GM18951 (cell line): ENCODE measurements around the gene ME3.
"Not testable (repeated sequence)": the region's sequence is repeated elsewhere in the genome, so short reads cannot be mapped to it uniquely, and the experiment has no call there.

Experiments
- POLR2A ChIP-seq: IDR thresholded peaks from 4 replicates; pipeline ENCODE4 v1.6.1; 2011; ENCODE audit warnings: mild to moderate bottlenecking; ENCODE audit not compliant: insufficient read length, insufficient read depth; ENCODE audit errors: extremely low read depth
- in situ Hi-C: fragments of 300-500 bp; cut with MboI; formaldehyde crosslinking; loops from one replicate; pipeline ENCODE4 v1.12.0; 2022; ENCODE audit warnings: low sequenced_read_pairs, mixed read lengths, inconsistent platforms; ENCODE audit not compliant: unreplicated experiment

Gene ME3

DNA sequence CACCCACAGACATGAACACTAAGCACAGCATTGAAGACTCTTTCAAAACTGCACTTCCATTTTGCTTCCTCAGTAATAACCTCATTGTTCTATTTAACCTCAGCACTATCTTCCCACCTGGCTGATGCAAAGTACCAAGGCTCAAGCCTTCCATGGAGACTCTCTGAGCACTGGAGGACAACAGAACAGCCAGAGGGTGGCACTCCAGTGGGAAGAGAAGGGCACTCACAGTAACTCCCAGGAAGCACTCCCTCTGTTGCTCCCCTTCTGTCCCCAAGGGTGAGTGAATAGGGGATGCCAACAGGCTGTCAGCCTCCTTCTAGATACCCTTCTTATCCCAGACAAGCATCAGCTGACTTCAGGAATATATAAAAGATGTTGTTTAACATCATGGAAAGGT lies 3.5 kb downstream of the ME3 start:
- no peak for TF ChIP-seq POLR2A
- in situ Hi-C loops = no loop called here

DNA sequence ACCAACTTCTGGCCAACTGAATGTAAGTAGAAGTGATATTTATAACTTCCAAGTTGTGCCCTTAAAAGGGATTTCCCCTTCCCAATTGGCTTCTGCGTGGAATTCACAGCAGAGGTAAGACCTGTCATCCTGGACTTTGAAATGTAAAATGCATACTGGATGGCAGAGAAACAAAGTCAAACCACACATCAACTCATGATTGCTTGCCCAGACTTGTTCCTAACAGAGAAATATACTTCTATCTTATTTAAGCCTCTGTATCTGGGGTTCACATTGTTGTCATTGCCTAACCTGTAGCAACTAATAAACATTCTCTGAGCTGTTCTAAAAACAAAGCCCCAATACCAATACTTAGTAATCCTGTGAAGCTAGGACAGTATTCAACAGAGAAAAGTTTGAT lies 6.2 kb downstream of the ME3 start:
- no peak for TF ChIP-seq POLR2A

DNA sequence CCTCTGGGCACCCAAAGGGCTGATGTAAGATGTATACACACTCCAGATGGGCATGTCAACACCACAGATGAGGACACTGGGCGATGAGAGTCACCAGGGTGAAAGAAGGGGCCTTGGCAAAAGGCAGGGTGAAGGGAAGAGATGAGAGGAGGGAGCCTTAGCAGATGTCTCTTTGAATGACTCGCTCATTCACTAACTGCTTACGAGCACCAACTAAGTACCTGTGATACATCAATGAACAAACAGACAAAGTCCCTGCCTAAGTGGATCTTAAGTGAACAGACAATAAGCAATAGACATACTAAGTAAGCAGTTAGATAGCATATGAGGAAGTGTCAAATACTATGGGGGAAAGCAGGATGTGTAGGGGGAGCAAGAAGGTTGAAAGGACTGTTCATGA lies 7.5 kb downstream of the ME3 start:
- no peak for TF ChIP-seq POLR2A
- in situ Hi-C loops = no loop called here

More for the DNA sequence above, 6.2 kb downstream of the ME3 start:
- in situ Hi-C loops = no loop called here

DNA sequence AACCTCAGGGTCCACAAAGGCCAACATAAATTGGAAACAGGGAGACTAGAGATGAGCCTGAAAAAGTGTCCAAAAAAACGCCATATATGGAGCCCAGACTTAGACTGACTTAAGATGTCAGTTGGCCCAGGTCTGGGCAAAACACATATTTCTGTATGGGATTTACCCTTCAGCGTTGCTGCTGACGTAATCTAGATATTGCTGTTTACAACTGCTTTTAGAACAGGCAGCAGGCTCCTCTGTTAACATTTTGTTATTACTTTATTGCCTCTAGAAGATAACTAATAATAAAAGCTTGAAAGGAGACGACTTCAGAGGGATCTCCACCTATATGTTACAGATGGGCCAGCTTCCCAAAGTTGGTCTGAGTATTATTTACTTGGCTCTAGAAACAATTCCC lies 8.7 kb downstream of the ME3 start:
- TF ChIP-seq POLR2A = no peak
- in situ Hi-C loops = no loop called here

DNA sequence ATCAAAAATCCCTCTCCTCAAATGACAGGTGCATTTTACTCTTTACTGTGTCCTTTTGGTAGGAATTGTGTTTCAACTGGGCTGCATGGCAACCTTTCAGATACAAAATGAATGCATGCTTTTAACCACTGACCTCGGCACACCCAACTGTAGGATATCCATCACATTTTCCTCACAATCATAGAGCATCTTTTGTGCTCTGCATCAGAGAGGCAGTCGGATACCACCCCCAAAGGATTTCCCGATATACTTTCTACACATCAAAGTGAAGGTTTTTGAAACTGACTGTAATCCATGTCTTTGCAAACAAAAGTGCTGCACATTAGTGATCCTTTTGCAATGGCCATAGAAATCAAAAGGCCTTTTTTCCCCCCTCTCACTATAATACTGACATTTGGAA lies 9.1 kb downstream of the ME3 start:
- in situ Hi-C loops = no loop called here
- no peak for TF ChIP-seq POLR2A

DNA sequence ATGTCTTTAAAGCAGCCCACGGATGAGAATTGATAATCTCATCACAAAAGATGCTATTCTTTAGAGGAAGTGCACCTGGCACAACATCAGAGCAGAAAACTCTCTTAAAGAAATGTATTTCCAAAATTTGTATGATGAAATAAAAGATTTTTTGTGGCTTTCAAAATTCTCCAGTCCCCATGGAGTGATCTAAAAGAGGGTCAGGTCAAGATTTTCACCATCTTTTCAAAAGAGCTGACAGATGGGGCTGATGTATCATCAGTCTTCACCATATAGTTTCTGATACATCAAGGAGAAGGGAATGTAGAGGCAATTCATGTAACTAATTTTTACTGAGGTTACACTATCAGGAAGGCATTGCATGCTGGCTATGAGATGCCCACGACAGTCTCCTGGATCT lies 11.7 kb downstream of the ME3 start:
- no peak for TF ChIP-seq POLR2A
- in situ Hi-C loops = no loop called here

DNA sequence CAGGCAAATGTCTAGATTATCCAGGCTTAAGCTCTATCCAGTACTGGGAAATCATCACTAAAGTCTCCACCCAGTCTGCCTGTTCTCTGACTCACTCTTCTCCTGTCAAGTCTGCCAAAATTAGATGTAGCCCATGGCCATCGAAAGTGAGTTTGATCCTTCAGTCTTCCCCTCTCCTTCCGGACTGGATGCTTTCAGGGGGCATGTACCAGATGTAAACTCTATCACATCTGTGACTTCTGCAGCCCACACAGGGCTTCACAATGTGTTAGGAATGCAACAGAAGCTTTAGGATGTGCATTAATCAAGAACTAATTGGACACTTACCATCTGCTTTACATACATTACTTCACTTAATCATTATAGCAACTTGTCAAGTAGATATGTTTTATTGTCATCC lies 12.3 kb downstream of the ME3 start:
- in situ Hi-C loops = no loop called here
- TF ChIP-seq POLR2A = no peak

DNA sequence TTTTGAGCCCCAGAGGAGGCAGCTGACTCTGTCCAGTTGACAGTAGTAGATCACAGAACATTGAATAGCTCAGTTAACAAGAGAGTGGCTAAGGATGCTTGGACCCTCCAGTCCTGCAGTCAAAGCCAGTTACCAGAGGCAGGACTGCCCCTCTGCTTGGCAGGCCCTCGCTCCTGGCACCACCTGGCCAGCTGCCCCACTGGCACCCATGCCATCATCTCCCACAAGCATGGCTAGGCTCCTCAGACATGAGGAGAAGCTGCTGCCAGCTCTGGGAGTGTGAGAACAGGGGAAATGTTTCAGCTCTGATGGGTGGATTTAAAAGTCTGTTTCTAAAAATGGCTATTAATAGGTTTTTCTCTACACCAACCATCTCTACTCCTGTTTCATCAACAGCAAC lies 13.9 kb downstream of the ME3 start:
- in situ Hi-C loops = no loop called here
- no peak for TF ChIP-seq POLR2A

DNA sequence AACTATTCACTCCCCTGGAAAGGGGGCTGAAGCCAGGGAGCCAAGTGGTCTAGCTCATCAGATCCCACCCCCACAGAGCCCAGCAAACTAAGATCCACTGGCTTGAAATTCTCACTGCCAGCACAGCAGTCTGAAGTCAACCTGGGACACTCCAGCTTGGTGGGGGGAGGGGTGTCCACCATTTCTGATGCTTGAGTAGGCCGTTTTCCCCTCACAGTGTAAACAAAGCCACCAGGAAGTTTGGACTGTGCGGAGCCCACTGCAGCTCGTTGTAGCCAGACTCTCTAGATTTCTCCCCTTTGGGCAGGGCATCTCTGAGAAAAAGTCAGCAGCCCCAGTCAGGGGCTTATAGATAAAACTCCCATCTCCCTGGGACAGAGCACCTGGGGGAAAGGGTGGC lies 27.2 kb downstream of the ME3 start:
- in situ Hi-C loops = not testable (repeated sequence)

DNA sequence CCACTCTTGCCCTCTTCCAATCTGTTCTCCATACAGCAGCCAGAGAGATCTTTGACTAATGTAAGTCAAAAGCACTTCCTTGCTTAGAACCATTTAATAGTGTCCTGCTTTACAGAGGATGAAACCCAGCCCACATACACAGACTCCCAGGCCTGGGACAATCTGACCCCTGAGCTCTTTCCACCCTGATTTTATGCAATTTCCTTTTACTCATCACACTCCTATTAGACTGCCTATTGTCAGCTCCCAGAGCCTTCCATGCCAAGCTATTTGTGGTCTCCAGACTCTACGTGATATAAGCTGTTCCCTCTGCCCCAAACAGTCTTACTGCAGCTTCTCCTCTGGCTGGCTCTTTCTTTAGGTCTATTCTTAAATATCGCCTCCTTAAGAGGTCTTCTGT lies 28.1 kb downstream of the ME3 start:
- in situ Hi-C loops = no loop called here
- TF ChIP-seq POLR2A = no peak

DNA sequence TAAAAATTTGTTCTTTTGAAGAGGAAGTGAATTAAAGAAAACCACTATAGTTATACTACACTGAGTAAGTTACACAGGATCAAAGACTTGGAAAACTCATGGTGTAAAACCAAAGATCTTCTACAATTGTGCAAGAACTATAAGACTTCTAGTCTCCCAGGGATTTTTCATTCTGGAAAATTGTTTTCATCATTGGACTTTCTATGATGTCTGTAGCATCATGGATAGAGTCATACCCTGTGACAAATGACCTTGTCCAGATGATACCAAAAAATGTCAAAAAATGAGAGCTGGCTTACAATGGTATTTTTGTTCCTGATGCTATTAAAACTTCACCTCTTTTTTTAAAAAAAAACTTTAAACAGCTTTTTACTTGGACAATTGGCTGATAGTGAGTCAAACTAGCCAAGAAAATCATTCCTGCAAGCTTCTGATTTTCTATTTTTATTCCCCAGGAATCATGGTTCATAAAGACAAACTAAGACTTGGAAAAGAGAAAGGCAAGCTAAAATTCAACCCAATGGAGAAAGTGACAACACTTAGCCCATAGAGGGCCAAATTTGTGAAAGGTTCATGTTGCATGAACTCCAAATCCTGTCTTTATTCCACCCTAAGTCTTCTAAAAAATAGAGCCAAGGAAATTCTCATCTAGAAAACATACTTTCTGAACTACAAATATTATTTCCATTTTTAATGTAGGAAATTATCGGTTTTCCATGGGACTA lies 30.7 kb downstream of the ME3 start:
- no peak for TF ChIP-seq POLR2A
- in situ Hi-C loops = no loop called here

DNA sequence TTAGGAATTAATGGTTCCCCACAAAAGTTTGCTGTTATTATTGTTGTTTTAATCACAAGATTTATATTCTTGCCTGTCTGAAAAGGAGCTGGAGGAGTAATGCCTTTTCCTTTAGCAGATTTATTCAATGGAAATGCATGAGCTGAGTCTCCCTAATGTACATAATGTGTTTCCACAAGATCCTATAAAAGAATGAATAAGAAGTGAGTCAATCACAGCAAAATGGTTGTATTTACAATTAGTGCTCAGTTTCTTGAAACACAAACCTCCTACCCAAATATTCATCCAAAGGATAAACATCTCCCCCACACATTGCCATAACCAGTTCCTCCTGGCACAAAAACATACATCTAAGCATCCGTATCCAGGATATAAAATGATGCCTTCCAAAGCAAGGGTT lies 33.3 kb downstream of the ME3 start:
- in situ Hi-C loops = no loop called here
- TF ChIP-seq POLR2A = no peak

DNA sequence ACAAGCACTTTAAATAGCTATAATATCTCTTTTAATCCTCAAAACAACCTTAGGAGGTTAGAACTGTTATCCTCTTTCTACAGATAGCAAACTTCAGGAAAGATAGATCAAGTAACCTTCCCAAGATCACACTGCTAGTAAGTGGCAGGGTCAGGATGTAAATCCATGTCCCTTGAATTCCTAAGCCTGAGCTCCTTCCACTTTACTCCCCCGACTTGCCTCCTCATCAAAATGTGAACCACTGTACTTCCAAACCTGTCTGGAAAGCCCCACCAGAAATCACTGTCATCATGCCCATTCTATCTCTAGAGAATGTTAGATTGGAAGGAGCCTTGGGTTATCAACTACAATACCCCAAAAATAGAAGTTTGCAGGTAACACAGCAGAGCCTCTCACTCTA lies 33.7 kb downstream of the ME3 start:
- TF ChIP-seq POLR2A = no peak
- in situ Hi-C loops = no loop called here

DNA sequence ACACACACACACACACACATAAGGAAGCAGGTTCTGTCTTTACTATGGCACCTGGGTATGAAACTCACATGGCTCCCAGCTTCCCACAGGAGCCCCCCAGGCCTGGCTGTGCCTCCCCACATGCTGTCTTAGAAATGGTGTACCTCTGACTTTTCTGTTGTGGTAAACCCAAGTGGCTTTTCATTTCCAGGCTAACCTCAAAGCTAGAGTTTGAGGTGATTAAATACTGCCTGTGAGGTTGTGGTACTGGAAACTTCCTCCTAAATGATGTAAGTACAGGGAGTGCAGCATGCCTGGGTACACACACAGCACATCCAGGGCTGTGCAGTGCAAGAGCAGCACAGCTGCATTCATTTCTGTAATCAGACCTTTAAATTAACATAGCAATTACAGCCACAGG lies 34.4 kb downstream of the ME3 start:
- TF ChIP-seq POLR2A = no peak
- in situ Hi-C loops = no loop called here

DNA sequence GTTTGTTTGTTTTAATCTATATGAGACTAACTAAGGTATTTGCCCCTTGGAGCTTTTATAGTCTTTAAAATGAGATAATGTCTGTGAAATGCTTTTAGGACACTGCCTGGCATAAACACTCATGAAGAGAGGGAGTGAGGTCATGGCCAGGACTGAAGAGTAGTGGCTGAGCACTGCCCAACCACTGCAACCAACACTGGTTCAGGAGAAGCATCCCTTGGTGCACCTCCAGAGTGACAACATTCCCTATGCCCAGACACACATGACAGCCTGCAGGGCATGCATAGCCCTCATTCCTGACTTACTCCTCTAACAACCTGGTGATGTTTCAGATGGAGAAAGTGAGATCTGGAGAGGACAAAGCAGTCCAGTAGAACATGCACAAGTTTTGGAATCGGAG lies 36.1 kb downstream of the ME3 start:
- in situ Hi-C loops = no loop called here
- TF ChIP-seq POLR2A = no peak
